NCI-H446 treated with DMSO at 0.1 percent for 48 hours (cell line): ENCODE results near the gene DCST2.

Experiments
- DNase-seq: peaks from one replicate; lab custom pipeline; 2025; lab: John Stamatoyannopoulos, UW

Gene DCST2

GRCh38 chr1:155026154-155026553, 7.4 kb downstream of the DCST2 start:
- DNase-seq, result no peak

DNA sequence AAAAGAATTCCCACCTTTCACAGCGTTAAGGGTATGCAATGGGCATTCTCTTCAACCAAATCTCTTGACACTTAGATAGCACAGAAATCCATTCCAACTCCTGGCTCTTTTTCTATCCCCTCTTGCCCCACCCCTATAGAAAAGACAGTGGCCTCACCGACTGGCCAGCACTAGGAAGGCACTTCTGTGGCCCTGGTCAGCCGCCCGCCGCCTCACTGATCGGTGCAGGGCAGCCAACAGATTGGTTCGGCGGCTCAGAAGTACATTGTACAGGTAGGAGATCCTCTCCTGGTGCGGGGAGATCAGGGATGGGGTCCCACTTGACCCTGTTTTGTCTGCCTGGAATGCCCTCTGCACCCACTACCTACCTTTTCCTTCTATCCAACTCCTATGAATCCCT, 9.3 kb downstream of the DCST2 start:
- DNase-seq, result no peak

DNA sequence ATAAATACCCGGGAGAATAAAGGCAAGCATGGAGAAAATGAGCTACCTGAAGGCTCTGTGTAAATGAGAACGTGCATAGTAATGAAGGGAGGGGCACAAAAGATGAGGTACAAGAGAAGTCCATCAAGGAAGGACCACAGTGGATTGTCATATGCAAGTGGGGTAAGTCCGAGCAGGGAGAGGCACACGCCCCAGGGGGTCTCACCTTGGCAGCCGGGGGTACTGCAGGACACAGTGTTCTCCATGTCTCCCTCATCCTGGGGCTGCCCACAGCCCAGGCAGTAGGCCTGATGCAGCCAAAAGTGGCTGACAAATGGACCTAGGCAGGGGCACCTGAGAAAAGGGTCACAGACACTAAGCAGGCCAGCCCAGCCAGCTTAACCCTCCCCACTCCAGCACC, 10.0 kb downstream of the DCST2 start:
- DNase-seq, result no peak

GRCh38 chr1:155022927-155023236, 10.7 kb downstream of the DCST2 start:
- DNase-seq, result no peak

GRCh38 chr1:155022136-155022926, 11.2 kb downstream of the DCST2 start:
- DNase-seq, result no peak

DNA sequence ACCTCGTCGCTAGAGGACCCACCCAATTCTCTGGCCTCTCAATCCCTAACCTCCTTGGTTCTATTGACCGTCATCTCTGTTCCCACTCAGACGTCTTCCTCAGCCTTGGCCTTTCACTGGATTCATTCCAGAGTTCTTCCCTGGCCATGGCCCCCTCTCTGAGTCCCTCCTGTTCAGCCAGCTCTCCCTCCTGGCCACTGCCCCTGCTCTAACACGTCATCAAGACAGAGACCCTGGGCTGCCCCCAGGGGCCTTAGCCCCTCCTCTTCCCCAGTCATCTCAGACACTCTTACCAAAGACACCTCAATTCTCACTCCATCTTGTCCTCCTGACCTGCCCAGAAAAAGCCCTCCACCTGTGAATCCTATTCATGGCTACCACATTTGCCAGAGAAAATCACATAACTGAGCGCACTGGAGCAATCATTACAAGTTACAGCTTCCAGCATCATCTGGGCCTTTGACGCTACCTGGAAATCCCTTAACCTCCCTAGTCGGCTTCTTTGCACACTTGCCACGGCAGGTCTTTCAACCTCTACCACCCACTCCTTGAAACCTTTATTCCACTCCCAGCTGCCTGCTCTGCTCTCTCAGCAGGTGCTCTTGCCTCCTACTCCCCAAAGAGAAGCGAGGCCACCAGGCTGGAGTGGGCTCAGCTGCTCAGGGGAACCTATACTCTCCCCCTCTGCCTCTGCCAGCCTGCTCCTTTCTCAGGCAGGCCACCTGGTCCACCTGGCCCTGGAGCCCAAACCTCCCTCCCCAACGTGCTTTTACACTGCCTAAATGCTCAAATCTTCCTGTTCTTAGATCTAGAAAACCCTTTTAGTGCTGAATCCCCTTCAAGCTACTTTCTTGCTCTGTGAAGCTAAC, 14.0 kb downstream of the DCST2 start:
- no peak for DNase-seq

DNA sequence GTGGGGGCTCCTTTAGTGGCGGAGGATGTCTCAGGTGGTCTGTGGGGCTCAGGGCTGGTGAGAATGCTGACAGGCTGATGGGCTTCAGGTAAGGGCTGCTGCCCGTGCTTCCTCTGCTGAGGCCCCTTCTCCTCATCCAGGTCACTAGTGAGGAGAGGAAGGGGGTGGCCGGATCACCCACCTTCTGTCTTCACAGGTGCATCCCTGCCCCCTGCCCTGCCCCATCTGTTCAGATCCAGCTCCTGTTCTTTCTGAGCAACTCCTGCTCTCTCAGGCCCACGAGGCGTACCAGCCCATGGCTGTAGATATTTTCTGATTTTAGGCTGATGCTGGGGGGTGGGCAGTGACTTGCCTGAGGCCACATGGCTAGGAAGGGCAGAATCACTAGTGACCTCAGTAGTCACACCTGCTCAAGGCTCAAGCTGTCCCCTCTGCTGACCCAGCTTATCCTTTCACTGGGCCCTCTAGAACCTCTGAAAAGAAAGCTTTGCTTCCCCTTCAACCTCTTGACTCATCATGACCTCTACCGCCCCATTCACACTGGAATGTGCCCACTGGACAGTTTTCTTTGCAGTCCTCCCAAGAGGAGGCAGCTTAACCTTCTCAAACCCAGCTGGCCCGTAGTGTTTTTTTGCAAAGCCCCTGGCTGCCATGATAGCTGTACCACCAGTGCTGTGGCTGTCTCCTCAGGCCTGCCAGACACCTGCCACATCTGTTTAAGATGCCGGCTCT, 14.8 kb downstream of the DCST2 start:
- DNase-seq, result no peak

DNA sequence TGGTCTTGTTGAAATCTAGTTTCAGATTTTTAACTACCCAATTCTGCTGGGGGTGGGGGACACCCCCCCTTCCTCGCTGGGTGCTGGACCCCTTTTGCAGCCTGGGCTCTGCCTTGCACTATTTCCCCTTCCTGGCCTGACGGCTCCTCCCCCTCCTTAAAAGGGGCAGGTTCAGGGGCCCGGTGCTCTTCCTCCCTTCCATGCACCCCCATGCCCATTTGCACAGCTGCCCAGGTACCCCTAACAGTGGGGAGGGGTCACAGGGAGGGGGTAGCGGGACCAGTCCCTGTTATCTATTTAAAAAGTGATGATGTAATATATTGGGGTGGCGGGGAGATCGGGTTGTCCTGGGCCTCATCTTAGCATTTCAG, 15.7 kb downstream of the DCST2 start:
- no peak for DNase-seq

DNA sequence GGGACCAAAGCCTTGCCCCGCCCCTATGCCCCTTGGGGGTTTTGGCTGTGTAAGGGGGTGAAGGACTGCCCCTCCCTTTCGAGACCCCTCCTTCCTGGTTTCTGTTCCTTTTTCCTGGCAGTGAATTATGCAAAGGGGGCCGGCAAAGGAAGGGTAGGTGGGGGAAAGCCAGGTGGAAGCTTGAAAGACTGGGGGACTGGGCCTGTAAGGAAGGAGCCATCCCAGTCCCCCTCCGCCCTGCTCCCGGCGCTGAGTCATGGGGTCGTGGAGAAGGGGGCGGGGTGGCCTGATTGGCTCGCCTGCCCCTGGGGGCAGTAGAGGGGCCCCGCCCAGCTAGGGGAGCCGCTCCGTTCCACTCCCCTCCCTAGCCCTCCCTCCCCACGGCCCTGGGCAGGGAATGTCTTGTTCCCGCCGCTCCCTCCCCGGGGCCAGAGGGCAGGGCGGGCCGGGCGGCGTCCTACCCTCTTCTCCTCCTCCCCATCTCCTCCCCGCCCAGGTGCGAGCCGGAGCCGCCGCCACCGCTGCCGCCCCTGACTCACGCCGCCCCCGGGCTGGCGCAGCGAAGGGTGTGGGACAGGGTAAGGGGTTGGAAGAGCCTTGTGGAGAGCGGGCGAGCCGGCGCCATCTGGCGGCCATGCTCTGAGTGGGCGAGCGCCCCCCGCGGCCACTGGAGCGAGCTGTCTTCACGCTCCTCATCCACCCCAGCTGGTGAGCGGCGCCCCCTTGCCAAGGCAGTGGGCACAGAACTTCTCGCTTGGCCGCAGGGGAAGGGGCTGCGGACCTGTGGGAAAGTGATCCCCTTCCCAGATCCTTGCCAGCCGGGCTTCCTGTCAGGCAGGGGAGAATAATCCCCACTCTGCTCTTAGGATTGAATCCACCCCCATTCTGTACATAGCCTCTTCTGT, 16.3 kb downstream of the DCST2 start:
- peak; percentile 83 for DNase-seq

- no peak for DNase-seq
Measured at GRCh38 chr1:155016231-155016831, 17.2 kb downstream of the DCST2 start.

- DNase-seq, result no peak
Measured at GRCh38 chr1:155015527-155016230, 17.9 kb downstream of the DCST2 start.

DNA sequence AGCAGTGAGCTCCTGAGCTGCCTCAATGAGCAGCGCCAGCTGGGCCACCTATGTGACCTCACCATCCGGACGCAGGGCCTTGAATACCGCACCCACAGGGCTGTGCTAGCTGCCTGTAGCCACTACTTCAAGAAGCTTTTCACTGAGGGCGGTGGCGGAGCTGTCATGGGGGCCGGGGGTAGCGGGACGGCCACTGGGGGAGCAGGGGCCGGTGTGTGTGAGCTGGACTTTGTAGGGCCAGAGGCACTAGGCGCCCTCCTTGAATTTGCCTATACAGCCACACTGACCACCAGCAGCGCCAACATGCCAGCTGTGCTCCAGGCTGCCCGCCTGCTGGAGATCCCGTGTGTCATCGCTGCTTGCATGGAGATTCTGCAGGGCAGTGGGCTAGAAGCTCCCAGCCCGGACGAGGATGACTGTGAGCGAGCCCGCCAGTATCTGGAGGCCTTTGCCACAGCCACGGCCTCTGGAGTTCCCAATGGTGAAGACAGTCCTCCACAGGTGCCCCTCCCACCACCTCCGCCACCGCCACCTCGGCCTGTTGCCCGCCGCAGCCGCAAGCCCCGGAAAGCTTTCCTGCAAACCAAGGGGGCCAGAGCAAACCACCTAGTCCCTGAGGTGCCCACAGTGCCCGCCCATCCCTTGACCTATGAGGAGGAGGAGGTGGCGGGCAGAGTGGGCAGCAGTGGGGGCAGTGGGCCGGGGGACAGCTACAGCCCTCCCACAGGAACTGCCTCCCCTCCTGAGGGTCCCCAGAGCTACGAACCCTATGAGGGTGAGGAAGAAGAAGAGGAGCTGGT, 18.7 kb downstream of the DCST2 start:
- DNase-seq, result no peak

DNA sequence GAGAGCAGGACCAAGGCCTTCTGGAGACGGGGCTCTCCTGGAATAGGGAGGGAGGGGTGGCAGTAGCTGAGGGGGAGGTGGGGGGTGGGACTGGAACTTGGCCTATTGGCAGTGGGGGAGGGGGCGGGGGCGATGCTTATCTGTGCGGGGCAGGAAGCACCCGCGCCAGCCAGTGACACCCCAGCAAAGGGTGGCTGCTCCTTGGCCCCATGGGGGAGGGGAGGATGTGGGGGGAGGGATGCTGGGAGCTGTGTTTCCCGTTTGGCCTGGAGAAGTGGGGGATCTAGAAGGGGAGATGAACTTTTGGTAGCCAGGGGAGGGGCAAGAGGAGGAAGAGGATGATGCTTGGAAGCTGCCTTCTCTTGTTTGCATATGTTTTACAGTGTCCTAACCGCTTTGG, 19.9 kb downstream of the DCST2 start:
- no peak for DNase-seq

DNA sequence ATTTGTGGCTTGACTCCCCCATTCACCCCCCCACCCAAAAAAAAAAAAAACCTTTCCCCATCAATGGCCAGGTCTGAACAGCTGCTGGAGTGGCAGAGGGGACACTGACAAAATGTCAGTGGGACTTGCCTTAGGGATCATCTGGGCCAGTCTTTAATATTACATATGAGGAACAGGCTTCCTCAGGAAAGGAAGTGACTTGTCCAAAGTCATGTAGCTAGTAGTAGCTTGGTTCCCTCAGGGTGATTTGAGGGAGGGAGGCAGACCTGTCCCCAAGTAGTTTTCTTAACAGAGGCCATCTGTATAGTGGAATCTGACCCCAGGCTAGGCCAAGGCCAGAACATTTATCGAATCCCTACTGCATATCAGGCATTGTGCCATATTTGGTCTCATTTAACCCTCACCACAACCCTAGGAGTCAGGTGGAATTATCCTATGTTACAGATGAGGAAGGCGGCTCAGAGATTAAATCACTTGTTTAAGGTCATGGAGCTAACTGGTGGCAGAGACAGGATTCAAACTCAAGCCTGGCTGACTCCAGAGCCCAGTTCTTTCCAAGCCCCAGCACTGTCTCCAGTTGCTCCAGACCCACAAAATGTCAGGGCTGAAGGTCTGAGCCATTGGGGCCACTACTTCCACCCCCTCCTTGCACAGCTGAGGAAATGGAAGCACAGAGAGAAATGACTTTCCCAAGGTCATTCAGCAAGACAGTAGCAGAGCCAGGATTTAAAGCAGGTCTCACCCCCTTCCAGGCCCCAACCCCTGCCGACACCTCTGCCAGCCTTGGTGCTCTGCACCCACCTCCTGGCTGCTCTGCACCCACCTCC, 20.6 kb downstream of the DCST2 start:
- DNase-seq, result no peak

GRCh38 chr1:155012026-155012546, 21.5 kb downstream of the DCST2 start:
- no peak for DNase-seq

DNA sequence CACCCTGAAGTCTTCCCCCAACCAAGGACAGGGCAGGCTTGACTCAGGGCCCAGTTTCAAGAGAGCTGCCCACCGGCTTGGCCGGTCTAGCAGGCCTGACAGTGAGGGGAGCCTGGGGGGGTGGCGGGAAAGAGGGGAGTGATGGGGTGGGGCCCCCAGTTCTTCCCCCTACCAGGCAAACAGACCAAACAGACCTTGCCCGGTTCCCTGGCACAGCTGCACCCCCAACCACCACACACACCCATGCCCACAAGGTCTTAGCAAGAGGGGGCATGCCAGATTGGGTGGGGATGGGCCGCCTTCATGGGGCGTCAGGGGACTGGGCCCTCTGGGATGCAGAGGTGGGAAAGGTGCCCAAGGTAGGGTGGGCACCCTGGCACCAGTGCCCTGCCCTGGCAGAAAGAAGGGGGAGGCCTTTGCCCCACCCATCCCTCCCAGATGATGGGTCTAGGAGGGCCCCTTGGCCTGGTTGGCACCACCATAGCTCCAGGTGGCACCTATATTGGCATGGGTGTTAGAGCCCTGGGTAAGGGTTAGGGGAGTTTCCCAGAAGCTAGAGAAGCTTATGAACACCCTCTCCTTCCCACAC, 22.1 kb downstream of the DCST2 start:
- no peak for DNase-seq

GRCh38 chr1:155011004-155011416, 22.6 kb downstream of the DCST2 start:
- no peak for DNase-seq

GRCh38 chr1:155010211-155010918, 23.2 kb downstream of the DCST2 start:
- no peak for DNase-seq
